HG03060 (cell line): ENCODE results near the gene SLC24A3.
"Not testable (repeated sequence)": the region's sequence is repeated elsewhere in the genome, so short reads cannot be mapped to it uniquely, and the experiment has no call there.

Source experiments
- ATAC-seq: cut with Tn5 transposase; IDR thresholded peaks from one replicate; pipeline ENCODE4 v1.9.1; 2021; ENCODE audit warnings: low read depth, moderate number of reproducible peaks; ENCODE audit not compliant: unreplicated experiment

Gene SLC24A3

GRCh38 chr20:19652591-19653026, 440.2 kb downstream of the SLC24A3 start:
- no peak for ATAC-seq

- no peak for ATAC-seq
Measured at GRCh38 chr20:19653327-19653726, 440.9 kb downstream of the SLC24A3 start.

- ATAC-seq, result no peak
Measured at GRCh38 chr20:19654921-19655320, 442.5 kb downstream of the SLC24A3 start.

GRCh38 chr20:19658137-19658536, 445.7 kb downstream of the SLC24A3 start:
- ATAC-seq, result peak; percentile 65

- no peak for ATAC-seq
Measured at GRCh38 chr20:19659448-19659847, 447.0 kb downstream of the SLC24A3 start.

- ATAC-seq, result no peak
Measured at GRCh38 chr20:19660808-19661378, 448.5 kb downstream of the SLC24A3 start.

GRCh38 chr20:19661717-19662636, 449.5 kb downstream of the SLC24A3 start:
- ATAC-seq, result no peak

- no peak for ATAC-seq
Measured at GRCh38 chr20:19662637-19662995, 450.2 kb downstream of the SLC24A3 start.

- no peak for ATAC-seq
Measured at GRCh38 chr20:19668418-19668817, 456.0 kb downstream of the SLC24A3 start.

- ATAC-seq, result no peak
Measured at GRCh38 chr20:19670829-19671228, 458.4 kb downstream of the SLC24A3 start.

GRCh38 chr20:19671374-19671773, 458.9 kb downstream of the SLC24A3 start:
- no peak for ATAC-seq

GRCh38 chr20:19672498-19672897, 460.1 kb downstream of the SLC24A3 start:
- ATAC-seq, result no peak

- ATAC-seq, result no peak
Measured at GRCh38 chr20:19673575-19673974, 461.1 kb downstream of the SLC24A3 start.

- ATAC-seq, result no peak
Measured at GRCh38 chr20:19676202-19676601, 463.8 kb downstream of the SLC24A3 start.

- ATAC-seq, result no peak
Measured at GRCh38 chr20:19677336-19677735, 464.9 kb downstream of the SLC24A3 start.

- ATAC-seq, result not testable (repeated sequence)
Measured at GRCh38 chr20:19678591-19678990, 466.1 kb downstream of the SLC24A3 start.

- ATAC-seq, result no peak
Measured at GRCh38 chr20:19679900-19680495, 467.6 kb downstream of the SLC24A3 start.

GRCh38 chr20:19682249-19682648, 469.8 kb downstream of the SLC24A3 start:
- ATAC-seq, result no peak

- no peak for ATAC-seq
Measured at GRCh38 chr20:19683188-19683587, 470.7 kb downstream of the SLC24A3 start.

- ATAC-seq, result no peak
Measured at GRCh38 chr20:19683822-19684221, 471.4 kb downstream of the SLC24A3 start.

GRCh38 chr20:19688031-19688806, 475.8 kb downstream of the SLC24A3 start:
- ATAC-seq, result no peak
